Breast epithelium (tissue), 4 donors: ENCODE data around the gene TMEM163. TPM values are rescaled to one million over a fixed set of nuclear protein-coding genes. Genes with fewer than 3 reads are reported as not detected.

Experiments
- DNase-seq, 2 donors: peaks; one replicate each; pipeline ENCODE4 v3.0.0-alpha.2; 2019; ENCODE audit warnings: low spot score in 2 of 2
- H3K27ac ChIP-seq, 2 donors: fragments of 200-600 bp; sonication (generic) in 1 of 2; one replicate each; pipeline ENCODE4 v1.5.1; 2016 to 2019; ENCODE audit warnings: mild to moderate bottlenecking in 1 of 2
- H3K27me3 ChIP-seq, 2 donors: fragments of 200-600 bp; sonication (generic) in 1 of 2; one replicate each; pipeline versions ENCODE4 v1.5.1 to v1.6.0; 2017 to 2019; ENCODE audit warnings: control low read depth in 1 of 2, mild to moderate bottlenecking in 1 of 2
- H3K36me3 ChIP-seq: fragments of 200-600 bp; one replicate; pipeline ENCODE4 v1.5.1; 2019
- H3K4me1 ChIP-seq, 2 donors: fragments of 200-600 bp; sonication (generic); one replicate each; pipeline ENCODE4 v1.5.1; 2016 to 2019; ENCODE audit warnings: control low read depth in 1 of 2
- H3K4me3 ChIP-seq, 3 donors: fragments of 200-600 bp; sonication (generic); 1 replicate in 2 of 3; 2 replicates in 1 of 3; pipeline ENCODE4 v1.5.1; 2016 to 2019; ENCODE audit warnings: mild to moderate bottlenecking in 3 of 3, moderate library complexity in 2 of 3
- H3K9me3 ChIP-seq, 2 donors: fragments of 200-600 bp; sonication (generic) in 1 of 2; one replicate each; pipeline ENCODE4 v1.5.1; 2016 to 2019; ENCODE audit warnings: control low read depth in 1 of 2
- CTCF ChIP-seq, 3 donors: fragments of 450-650 bp; IDR thresholded peaks; one replicate each; pipeline ENCODE4 v1.5.1; 2016 to 2017; ENCODE audit warnings: antibody characterized with exemption in 3 of 3, mild to moderate bottlenecking in 3 of 3, moderate library complexity in 3 of 3
- POLR2A ChIP-seq: fragments of 450-650 bp; IDR thresholded peaks from one replicate; pipeline ENCODE4 v1.6.1; 2016; ENCODE audit warnings: antibody characterized with exemption, mild to moderate bottlenecking, moderate library complexity
- POLR2AphosphoS5 ChIP-seq, 3 donors: sonication (generic); formaldehyde crosslinking; IDR thresholded peaks; one replicate each; pipeline ENCODE4 v1.6.1; 2017; ENCODE audit warnings: antibody characterized with exemption in 3 of 3
- intact Hi-C: fragments of 100-400 bp; cut with DNase I; formaldehyde crosslinking; loops from one replicate; pipeline ENCODE4 v1.15.1; 2023; ENCODE audit warnings: low total_unique reads
- total RNA-seq, 3 donors: library from RNA; depleted of rRNA; stranded (reverse); fragments of >200 nt; gene quantifications; one replicate each; pipeline ENCODE4 v1.1.0, GENCODE V29; 2016

The TMEM163 gene
- total RNA-seq, 3 donors from 2014 or later, result 0.32 to 1.5 (median 0.66) TPM

- no peak for DNase-seq
- TF ChIP-seq POLR2A, result no peak
- TF ChIP-seq CTCF (IDR thresholded peaks at IDR 0.05), result no peak
- no peak for TF ChIP-seq POLR2AphosphoS5 (IDR thresholded peaks at IDR 0.05)
- H3K27me3 ChIP-seq, result no peaks in the 10 kb centered on the region
- H3K4me1 ChIP-seq, result no peaks in the 10 kb centered on the region
- no peak overlapping the region for H3K27ac ChIP-seq
- intact Hi-C loops, result no loop called here
- H3K36me3 ChIP-seq, result no peaks in the 10 kb centered on the region
- no peak overlapping the region for H3K4me3 ChIP-seq
- no peaks in the 10 kb centered on the region for H3K9me3 ChIP-seq
Measured at GRCh38 chr2:134536296-134536695, 182.5 kb downstream of the TMEM163 start.

- Histone ChIP-seq H3K27me3 (no peaks in the 10 kb centered on the region), H3K4me3 (no peak overlapping the region), H3K9me3 (no peaks in the 10 kb centered on the region), H3K4me1 (no peaks in the 10 kb centered on the region), H3K27ac (no peak overlapping the region), H3K36me3 (no peaks in the 10 kb centered on the region)
- intact Hi-C loops, result no loop called here
- TF ChIP-seq POLR2AphosphoS5 (IDR thresholded peaks at IDR 0.05) (no peak), POLR2A (no peak), CTCF (IDR thresholded peaks at IDR 0.05) (no peak)
- DNase-seq, result no peak
Measured at GRCh38 chr2:134532537-134532936, 186.3 kb downstream of the TMEM163 start.

- intact Hi-C loops, result no loop called here
- H3K4me3 ChIP-seq, result no peak overlapping the region
- no peaks in the 10 kb centered on the region for H3K36me3 ChIP-seq
- no peaks in the 10 kb centered on the region for H3K4me1 ChIP-seq
- no peaks in the 10 kb centered on the region for H3K9me3 ChIP-seq
- no peak overlapping the region for H3K27ac ChIP-seq
- no peak for DNase-seq
- H3K27me3 ChIP-seq, result no peaks in the 10 kb centered on the region
- no peak for TF ChIP-seq POLR2A
Measured at GRCh38 chr2:134527381-134527780, 191.4 kb downstream of the TMEM163 start.

GRCh38 chr2:134522496-134523455 lies 196.0 kb downstream of the TMEM163 start:
- no peak for DNase-seq
- Histone ChIP-seq H3K4me3 (no peak overlapping the region), H3K9me3 (no peaks in the 10 kb centered on the region), H3K36me3 (no peaks in the 10 kb centered on the region), H3K27ac (no peak overlapping the region), H3K4me1 (no peaks in the 10 kb centered on the region), H3K27me3 (no peaks in the 10 kb centered on the region)
- TF ChIP-seq CTCF (IDR thresholded peaks at IDR 0.05) (no peak), POLR2AphosphoS5 (IDR thresholded peaks at IDR 0.05) (no peak), POLR2A (no peak)
- intact Hi-C loops, result loop anchor here (2.0 kb wide), 1 partner anchor 60 kb away; no protein-coding TSS in a partner anchor

GRCh38 chr2:134518101-134518500 lies 200.7 kb downstream of the TMEM163 start:
- DNase-seq, result no peak
- no peaks in the 10 kb centered on the region for H3K9me3 ChIP-seq
- no peaks in the 10 kb centered on the region for H3K36me3 ChIP-seq
- no peaks in the 10 kb centered on the region for H3K27me3 ChIP-seq
- no peaks in the 10 kb centered on the region for H3K4me1 ChIP-seq
- no peak overlapping the region for H3K4me3 ChIP-seq
- intact Hi-C loops, result no loop called here
- no peak for TF ChIP-seq POLR2AphosphoS5 (IDR thresholded peaks at IDR 0.05)
- no peak for TF ChIP-seq CTCF (IDR thresholded peaks at IDR 0.05)
- no peak for TF ChIP-seq POLR2A
- H3K27ac ChIP-seq, result no peak overlapping the region
